ENCODE measurements around the gene IRX6. TPM values are rescaled to one million over a fixed set of nuclear protein-coding genes. Genes with fewer than 3 reads are reported as not detected.
A peak's percentile ranks its signal among the peaks of the same experiment; 100 is the strongest.

Gene IRX6
- total and polyA plus RNA-seq, 2 of the 8 experiments (the other 6 are each of a cell fraction or from before 2014, with no cell fraction given): 0.61 TPM; not detected in 1

DNA sequence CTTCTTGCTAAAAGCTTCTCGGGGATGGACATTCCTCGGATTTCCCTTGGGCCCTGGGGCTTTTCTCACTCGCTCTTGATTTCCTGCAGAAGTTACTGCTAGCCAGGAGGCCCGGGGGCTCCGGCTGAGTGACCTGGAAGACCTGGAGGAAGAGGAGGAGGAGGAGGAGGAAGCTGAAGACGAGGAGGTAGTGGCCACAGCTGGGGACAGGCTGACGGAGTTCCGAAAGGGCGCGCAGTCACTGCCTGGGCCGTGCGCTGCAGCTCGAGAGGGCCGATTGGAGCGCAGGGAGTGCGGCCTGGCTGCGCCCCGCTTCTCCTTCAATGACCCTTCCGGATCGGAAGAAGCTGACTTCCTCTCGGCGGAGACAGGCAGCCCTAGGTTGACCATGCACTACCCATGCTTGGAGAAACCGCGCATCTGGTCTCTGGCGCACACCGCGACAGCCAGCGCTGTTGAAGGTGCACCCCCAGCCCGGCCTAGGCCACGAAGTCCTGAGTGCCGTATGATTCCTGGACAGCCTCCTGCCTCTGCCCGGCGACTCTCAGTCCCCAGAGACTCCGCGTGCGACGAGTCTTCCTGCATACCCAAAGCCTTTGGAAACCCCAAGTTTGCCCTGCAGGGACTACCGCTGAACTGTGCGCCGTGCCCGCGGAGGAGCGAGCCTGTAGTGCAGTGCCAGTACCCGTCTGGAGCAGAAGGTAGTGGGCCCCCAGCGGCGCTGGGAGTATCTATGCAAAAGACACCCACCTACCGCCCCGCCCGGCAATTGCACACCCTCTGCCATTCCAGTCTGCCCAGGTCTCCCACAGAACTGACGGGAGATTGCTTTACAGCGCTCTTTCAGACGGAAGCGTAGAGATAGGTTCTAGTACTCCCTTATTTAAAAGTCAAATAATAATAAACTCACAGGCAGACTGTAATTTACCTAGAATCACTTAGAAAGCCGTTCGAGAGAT lies 4.9 kb downstream of the IRX6 start:
- Histone ChIP-seq H3K14ac (ENCODE audit: insufficient read length) (no peak overlapping the region), H3K4ac (replicated peaks; ENCODE audit: insufficient read length, low read depth, low read length) (no peak overlapping the region), H2BK5ac (ENCODE audit: low read depth, low read length) (peak overlapping the region; percentile 44; the same call in 1 of the 2 replicates), H4K5ac (ENCODE audit: insufficient read length, low read depth, low read length) (no peak overlapping the region), H3K4me1 (replicated peaks in 1 of 4; ENCODE audit: control insufficient read depth in 3 of 4, insufficient read depth in 4 of 4, low read length in 3 of 4) (peaks cover 0 to 28% (median 8%) of the 10 kb centered on the region in 4 experiments; a peak in 5 of 7 replicates), H4K20me1 (replicated peaks in 1 of 2; ENCODE audit: control insufficient read depth in 1 of 2, insufficient read depth in 2 of 2, low read length in 2 of 2) (peaks cover 11 to 13% of the 10 kb centered on the region in 2 experiments), H2BK15ac (ENCODE audit: low read length) (peak overlapping the region; percentile 61; the same call in 1 of the 2 replicates), H3K79me1 (ENCODE audit: low read depth, low read length) (no peaks in the 10 kb centered on the region), H3K79me2 (ENCODE audit: control insufficient read depth in 1 of 2, insufficient read depth in 2 of 2, low read length in 2 of 2) (no peaks in the 10 kb centered on the region), H2BK120ac (replicated peaks; ENCODE audit: low read depth, low read length) (no peak overlapping the region), H2AFZ (ENCODE audit: low read length) (no peak overlapping the region), H3K4me3 (ENCODE audit: extremely low read depth in 1 of 4, insufficient read depth in 2 of 4, low read depth in 3 of 4, low read length in 4 of 4) (peak overlapping the region; percentile 20 to 53 (median 32); a peak in 7 of 8 replicates), H3K27me3 (replicated peaks in 1 of 4; ENCODE audit: control insufficient read depth in 3 of 4, extremely low read depth in 1 of 4, insufficient read depth in 3 of 4, low read length in 3 of 4) (peaks cover 92 to 98% (median 95%) of the 10 kb centered on the region in 4 experiments), H3K56ac (replicated peaks; ENCODE audit: insufficient read length, low read depth, low read length) (no peak overlapping the region), H3K27ac (ENCODE audit: low read depth, low read length) (no peak overlapping the region), H3K9me3 (ENCODE audit: insufficient read depth in 2 of 2, low read depth in 1 of 2, low read length in 1 of 2) (no peaks in the 10 kb centered on the region), H3K4me2 (ENCODE audit: insufficient read depth in 1 of 2, low read depth in 2 of 2, low read length in 2 of 2) (peak overlapping the region; percentile 70 to 78), H3K9ac (replicated peaks in 1 of 4; ENCODE audit: extremely low read depth in 1 of 4, low read depth in 3 of 4, low read length in 3 of 4) (no peak overlapping the region), H3K23ac (ENCODE audit: insufficient read length) (no peak overlapping the region), H4K91ac (replicated peaks; ENCODE audit: insufficient read length, low read length) (no peak overlapping the region), H3K36me3 (ENCODE audit: control insufficient read depth in 2 of 4, insufficient read depth in 4 of 4, low read length in 3 of 4) (no peaks in the 10 kb centered on the region), H2BK12ac (ENCODE audit: low read depth, low read length) (0 out of 2 replicates have a peak overlapping the region, but pooled peaks have one; percentile 75), H3K18ac (ENCODE audit: extremely low read depth, low read length) (no peak overlapping the region), H2BK20ac (ENCODE audit: low read length) (no peak overlapping the region), H4K8ac (ENCODE audit: extremely low read depth, insufficient read depth, low read length) (peak overlapping the region; percentile 69; the same call in 1 of the 2 replicates), H2AK5ac (ENCODE audit: low read depth, low read length) (no peak overlapping the region), H3K23me2 (ENCODE audit: low read depth, low read length) (peaks cover 28% of the 10 kb centered on the region; the same call in 1 of the 2 replicates)
- POLR2A ChIA-PET (ENCODE audit: partially characterized antibody): interaction anchor here (0.8 kb wide), 1 partner anchor 10 kb away, joined by 3 read pairs; no protein-coding TSS in a partner anchor
- CTCF ChIA-PET (ENCODE audit: partially characterized antibody): interaction anchor here (0.7 to 2.6 kb wide), 3 partner anchors 65 to 394 kb away, joined by 3 to 8 read pairs (median 3); no protein-coding TSS in a partner anchor
- 3% methylated on average over 50 of the region's 55 CpGs; no CpG with 5 or more reads in 1 of the 2 experiments for WGBS, 2 experiments (ENCODE audit: extremely low coverage in 1 of 2, insufficient coverage in 1 of 2, insufficient read length in 1 of 2, insufficient replicate concordance in 2 of 2, low coverage in 1 of 2, low lambda C conversion rate in 2 of 2, missing lambda C conversion rate in 1 of 2)
- DNase-seq (ENCODE audit: low read depth in 1 of 2, low spot score in 2 of 2): no peak
- no peak for FAIRE-seq
- TF ChIP-seq TBP (IDR thresholded peaks at IDR 0.05; ENCODE audit: low read depth, low read length) (peak; percentile 70), RNF2 (IDR thresholded peaks at IDR 0.05; ENCODE audit: borderline replicate concordance, low read depth, low read length, missing control alignments, poor library complexity, severe bottlenecking) (peak; percentile 83), EZH2 (IDR thresholded peaks at IDR 0.05; ENCODE audit: low read depth, low read length, severe bottlenecking) (peak; percentile 94), SUZ12 (IDR thresholded peaks at IDR 0.05; ENCODE audit: low read length) (peak; percentile 93), CTBP2 (IDR thresholded peaks at IDR 0.05; ENCODE audit: borderline replicate concordance, insufficient read depth, insufficient read length, low read length) (peak; percentile 25), GABPA (IDR thresholded peaks at IDR 0.05; ENCODE audit: borderline replicate concordance, insufficient read depth, low read length) (0 out of 2 replicates have a peak, but pooled peaks have one; percentile 66), NRF1 (IDR thresholded peaks at IDR 0.05; ENCODE audit: low read depth, low read length) (no peak), KDM4A (IDR thresholded peaks at IDR 0.05; ENCODE audit: low read depth, low read length, severe bottlenecking) (peak; percentile 91)
- TF ChIP-seq, protein P1, sequence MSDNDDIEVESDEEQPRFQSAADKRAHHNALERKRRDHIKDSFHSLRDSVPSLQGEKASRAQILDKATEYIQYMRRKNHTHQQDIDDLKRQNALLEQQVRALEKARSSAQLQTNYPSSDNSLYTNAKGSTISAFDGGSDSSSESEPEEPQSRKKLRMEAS (IDR thresholded peaks at IDR 0.05): peak; percentile 61
